COR-L47 (cell line): ENCODE measurements around the gene GLOD4.
"Not testable (repeated sequence)": the region's sequence is repeated elsewhere in the genome, so short reads cannot be mapped to it uniquely, and the experiment has no call there.

Experiments used
- DNase-seq: peaks from one replicate; lab custom pipeline; 2025; lab: John Stamatoyannopoulos, UW

The GLOD4 gene, protein sequence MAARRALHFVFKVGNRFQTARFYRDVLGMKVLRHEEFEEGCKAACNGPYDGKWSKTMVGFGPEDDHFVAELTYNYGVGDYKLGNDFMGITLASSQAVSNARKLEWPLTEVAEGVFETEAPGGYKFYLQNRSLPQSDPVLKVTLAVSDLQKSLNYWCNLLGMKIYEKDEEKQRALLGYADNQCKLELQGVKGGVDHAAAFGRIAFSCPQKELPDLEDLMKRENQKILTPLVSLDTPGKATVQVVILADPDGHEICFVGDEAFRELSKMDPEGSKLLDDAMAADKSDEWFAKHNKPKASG

DNA sequence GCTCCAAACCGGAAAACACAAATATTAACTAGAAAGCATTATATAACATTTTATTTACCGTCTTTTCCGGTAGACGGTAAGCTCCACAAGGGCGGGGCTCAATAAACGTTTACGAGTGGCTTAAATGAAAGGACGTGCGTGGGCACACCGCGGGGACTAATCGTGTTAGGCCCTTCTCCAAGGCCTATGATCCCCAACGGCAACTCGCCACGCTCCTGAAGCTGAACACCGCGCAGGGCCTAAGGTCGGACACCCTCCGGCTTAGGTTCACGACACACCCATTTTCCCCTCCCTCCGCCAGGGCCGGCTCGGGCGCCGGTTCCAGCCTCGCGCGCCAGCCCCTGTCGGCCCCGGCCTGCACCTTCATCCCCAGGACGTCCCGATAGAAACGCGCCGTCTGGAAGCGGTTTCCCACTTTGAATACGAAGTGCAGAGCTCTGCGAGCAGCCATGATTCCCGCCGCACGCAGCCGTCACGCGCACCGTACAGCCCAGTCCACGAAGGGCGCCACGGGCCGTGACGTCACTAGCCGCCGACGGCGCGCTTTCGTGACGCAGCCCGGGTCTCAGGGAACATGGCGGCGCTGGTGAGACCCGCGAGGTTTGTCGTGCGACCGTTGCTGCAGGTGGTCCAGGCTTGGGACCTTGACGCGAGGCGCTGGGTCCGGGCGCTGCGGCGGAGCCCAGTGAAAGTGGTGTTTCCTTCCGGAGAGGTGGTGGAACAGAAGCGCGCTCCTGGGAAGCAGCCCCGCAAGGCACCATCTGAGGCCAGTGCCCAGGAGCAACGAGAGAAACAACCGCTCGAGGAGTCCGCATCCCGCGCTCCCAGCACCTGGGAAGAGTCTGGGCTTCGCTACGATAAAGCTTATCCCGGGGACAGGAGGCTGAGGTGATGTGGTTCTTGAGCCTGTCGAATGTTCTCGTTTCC is at the start of gene GLOD4, which contains the start of gene MRM3:
TSS of gene GLOD4 (minus strand) at position 476 of the 927 bp plus-strand sequence. CDS start at position 451, 25 bp downstream.
TSS of gene MRM3 (plus strand) at position 549 of the 927 bp plus-strand sequence. CDS start at position 575, 26 bp downstream.
- DNase-seq = peak; percentile 37

DNA sequence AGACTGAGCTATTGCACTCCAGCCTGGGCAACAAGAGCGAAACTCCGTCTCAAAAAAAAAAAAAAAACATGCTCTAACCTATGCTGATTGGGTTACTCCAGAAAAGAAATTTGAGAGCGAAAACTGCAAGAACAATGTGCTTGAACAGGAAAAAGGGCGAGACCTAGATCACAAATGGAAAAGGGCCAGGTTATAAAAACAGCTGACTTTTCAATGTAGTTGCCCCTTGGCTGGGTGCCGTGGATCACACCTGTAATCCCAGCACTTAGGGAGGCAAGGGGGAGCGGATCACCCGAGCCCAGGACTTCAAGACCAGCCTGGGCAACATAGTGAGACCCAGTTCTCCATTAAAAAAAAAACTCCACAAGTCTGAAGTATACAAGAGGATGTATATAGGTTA is 48.9 kb upstream of the GLOD4 start:
- no peak for DNase-seq

DNA sequence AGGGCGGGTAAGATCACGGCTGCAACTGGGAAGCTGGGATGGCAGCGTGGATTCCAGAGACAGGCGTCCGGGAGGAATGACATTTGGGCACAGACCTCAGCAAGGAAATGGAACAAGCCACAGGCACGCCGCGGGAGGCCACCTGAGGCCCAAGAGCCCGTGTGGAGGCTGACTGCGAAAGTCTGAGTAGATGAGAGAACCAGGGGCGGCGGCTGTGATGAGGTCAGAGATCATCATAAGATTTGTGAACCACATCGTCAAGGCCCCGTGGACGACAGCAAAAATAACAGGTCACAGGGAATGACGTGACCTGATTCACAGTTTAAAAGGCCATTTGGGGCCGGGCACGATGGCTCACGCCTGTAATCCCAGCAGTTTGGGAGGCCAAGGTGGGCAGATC is 48.3 kb upstream of the GLOD4 start:
- no peak for DNase-seq

DNA sequence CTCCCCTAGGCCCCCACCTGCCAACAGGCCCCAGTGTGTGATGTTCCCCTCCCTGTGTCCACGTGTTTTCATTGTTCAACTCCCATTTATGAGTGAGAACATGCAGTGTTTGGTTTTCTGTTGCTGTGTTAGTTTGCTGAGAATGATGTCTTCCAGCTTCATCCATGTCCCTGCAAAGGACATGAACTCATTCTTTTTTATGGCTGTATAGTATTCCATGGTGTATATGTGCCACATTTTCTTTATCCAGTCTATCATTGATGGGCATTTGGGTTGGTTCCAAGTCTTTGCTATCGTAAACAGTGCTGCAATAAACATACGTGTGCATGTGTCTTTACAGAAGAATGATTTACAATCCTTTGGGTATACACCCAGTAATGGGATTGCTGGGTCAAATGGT is 47.5 kb upstream of the GLOD4 start:
- not testable (repeated sequence) for DNase-seq

DNA sequence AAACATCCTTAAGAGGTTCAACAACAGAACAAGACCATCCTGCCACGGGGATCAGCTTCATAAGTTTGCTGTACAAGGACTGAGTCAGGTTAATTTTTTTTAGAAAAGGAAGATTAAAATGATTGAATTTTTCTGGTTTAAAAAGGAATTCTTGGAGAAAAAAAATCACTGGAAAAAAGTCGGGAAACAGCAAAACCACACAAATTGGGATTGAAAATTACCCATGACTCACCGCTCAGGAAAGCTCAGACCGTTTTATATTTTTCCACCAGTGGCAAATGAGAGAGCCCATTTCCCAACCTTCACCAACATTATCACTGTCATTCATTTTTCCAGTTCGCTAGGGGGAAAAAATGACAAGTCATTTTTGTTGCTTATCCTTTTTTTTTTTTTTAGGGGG is 46.7 kb upstream of the GLOD4 start:
- no peak for DNase-seq

DNA sequence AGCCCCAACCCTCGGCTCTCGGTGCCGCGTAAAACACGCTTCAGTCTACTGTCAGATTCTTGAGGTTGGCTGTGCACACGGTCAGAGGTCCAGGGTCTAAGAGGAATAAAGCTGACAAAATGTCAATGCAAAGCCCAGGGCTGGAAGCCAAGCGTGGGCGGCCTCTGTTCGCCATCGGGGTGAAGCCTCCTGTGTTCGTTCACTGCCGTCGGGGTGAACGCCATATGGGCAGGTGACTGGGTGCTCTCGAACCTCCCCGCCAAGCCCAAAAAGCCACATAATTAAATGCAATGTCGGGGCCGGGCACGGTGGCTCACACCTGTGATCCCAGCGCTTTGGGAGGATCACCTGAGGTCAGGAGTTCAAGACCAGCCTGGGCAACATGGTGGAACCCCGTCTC is 44.7 kb upstream of the GLOD4 start:
- DNase-seq = no peak

DNA sequence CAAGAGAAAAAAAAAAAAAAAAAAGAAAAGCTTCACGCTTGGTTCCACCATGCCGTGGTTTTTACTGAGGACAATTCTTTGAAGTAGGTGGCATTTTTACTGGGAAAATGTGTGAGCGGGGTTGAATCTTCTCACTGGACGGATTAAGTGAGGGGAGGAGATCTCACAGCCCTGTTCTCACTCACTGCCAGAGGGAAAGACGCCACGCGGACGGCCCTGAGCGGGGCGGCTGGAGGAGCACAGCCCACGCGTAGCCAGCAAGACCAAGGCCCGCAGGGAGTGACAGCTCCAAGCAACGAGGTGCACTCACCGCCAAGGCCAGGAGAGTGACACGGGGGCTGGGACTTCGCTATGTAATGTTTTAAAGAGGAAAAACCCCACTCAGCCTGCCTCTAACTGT is 43.1 kb upstream of the GLOD4 start:
- no peak for DNase-seq

DNA sequence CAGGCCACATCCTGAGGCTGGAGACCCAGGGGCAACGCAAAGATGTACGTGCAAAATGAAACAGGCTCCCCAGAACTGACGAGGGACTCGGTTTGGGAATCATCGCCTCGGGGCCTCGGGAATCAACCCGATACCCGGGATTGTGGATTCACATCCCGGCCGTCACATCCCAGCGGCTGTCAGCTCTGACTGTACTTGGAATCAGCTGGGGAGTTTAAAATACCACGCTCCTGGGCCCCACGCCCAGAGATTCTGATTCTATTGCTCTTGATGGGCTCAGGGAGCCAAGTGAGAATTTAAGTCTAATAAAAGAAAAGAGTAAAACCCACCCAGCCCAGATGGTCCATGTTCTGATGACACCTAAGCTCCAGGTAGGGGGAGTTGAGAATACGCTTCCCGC is 42.3 kb upstream of the GLOD4 start:
- no peak for DNase-seq

DNA sequence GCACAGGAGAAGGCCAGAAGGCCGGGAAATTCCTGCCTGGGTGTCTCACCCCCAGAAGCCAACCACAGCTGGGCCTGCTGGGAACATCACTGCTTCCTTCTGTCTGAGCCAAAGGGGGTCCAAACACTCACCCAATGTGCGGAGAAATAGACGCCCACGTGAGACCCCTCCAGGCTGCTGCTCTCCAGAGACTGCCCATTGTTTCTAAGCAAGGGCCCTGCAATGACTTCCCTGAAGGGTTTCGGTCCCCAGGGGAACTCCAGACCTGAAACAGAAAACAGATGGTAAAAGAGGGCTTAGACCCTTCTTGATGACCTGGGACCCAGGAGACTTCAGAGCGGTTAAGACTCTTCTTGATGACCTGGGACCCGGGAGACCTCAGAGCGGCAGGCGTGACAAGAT is 41.4 kb upstream of the GLOD4 start:
- DNase-seq = no peak

DNA sequence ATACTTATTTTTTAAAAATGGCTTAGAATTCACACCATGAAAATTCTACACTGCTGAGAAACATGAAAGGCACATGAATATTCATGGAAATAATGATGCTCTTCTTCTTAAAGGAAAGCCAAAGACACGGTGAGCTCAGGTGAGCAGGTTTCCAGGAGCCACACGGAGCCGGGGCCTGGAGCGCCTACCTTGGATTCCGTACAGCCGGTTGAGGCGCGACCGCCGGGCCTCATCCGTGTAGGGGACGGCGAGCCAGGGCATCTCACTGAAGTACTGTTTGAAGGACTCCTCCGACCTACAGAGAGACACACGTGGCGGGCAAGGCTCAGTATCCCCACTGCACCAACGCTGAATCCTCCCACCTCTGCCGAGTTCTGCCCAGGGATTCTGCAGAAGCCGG is 37.2 kb upstream of the GLOD4 start:
- no peak for DNase-seq

DNA sequence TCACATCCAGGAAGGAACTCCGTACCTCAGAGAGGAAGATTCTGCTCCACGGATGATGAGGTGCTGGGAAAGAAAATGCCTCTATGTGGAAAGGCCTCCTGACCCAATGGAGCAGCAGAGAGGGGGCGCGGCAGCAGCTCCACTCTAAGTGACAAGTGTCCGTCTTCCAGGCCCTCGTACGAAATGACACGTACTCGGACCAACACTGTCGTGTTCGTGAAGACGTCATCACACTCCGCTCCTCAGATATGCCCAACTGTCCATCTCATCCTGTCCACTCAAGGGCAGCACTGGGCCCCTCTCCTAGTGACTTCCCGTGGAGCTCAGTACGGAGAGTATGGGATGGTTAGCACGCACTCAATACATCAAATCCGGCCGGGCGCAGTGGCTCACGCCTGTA is 32.3 kb upstream of the GLOD4 start:
- DNase-seq = no peak

DNA sequence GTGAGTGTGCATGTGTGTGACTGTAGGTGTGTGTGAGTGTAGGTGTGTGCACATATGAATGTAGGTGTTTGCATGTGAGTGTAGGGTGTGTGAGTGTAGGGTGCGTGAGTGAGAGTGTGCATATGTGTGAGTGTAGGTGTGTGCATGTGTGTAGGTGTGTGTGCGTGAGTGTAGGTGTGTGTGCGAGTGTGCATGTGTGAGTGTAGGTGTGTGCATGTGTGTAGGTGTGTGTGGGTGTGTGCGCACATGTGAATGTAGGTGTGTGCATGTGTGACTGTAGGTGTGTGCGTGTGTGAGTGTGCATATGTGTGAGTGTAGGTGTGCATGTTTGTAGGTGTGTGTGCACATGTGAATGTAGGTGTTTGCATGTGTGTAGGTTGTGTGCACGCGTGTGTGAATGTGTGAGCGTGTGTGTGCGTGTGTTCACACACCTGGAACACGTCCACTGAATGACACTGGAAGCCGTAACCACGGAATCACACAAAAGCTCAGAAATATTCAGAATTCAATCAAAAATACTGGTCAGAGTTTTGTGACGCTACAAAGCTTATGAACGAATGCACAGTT is 30.6 kb upstream of the GLOD4 start:
- DNase-seq = no peak

DNA sequence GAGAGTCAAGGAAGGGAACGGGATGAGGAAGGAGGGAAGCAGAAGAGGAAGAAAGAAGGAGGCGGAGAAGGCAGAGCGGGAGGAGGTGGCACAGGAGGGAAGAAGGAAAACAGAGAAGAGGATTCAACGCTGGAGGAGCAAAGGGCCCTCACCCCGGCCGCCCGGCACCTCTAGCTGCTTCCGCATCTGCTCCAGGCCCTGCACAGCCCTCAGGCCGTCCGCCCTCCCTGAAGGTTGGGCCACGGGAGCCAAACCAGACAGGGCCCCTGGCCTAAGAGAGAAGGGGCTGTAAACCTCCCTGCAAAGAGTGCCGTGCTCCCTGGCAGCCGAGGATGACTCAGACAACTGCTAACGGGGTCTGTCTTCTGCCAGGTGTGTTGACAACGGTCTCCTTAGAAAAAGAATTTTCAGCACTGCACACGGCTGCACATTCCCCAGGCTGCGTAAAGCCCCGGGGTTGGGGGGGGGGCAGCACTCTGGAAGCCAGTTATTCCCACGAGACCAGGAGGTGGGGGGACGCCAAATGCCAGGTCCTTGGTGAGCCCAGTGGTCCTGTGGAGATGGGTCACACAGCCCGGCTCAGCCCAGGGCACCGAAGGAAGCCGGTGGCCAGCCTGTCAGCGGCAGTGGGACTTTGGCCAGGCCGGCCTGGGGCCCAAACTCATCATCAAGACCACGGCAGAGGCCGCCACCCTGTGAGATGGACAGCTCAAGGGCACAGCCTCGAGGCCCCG is 29.1 kb upstream of the GLOD4 start:
- DNase-seq = no peak

DNA sequence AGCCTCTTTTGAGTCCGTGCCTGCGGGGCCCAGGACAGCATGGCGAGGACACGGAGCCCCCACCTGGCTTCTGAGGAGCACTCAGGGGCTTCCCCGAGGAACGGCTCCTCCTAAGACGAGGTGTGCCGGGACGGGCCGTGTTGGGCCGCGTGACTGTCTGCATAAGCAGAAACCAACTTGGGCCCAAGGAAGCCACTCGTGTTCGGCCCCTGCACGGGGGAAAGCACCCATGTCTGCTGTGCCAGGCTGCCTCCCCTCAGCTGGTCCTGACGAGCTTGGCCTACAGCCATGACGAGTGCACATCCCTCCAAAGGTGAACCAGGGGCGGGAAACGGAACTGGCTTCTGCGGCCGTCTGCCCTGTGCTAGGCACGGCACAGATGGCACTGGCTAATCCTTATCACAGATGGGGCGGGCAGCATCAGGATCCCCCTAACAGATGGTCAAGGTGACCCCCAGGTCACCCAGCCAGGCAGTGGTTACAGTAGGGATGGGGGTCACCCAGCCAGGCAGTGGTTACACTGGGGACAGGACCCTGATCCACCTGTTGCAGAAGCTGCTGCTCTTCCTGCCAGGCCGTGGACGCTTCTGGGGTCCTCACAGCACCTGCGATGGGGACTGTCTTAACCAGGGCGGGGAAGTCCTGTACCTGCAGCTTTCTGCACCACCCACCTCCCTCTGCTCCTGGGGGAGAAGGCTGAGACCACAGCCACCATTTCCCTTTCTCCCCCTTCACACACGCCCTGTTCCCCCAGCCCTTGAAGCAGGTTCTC is 25.6 kb upstream of the GLOD4 start:
- DNase-seq = no peak

DNA sequence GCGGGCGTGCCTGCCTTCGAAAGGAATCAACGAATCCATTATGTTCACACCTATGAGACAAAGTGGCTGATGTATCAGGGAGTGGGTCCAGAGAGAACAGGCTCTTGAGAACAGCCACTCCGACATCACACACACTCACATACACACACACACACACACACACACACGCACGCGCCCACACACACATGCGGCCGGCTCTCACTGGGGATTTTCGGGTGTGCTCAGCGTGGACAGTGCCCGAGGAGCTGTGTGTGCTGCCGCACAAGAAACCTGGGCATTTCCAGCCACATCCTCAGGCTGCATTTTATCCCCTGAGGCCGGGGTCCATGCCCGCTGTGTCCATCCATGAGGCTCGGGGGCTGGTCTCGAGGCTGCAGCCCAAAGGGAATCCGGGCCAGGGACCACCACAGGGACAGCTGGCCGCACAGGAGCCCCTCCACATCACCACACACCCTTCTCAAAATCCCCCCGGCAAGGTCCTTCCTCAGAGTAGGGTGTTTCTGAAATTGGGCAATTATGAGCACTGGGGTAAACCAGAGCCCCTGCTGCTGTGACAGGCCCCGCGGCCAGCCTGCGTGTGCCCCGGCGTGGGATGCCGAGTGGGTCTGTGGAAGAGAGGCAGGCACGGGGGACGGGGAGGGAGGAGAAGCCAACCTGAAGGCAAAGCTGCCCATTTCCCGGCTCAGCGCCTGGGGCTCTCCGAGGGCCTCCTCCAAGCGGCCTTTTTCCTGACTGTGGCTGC is 24.9 kb upstream of the GLOD4 start:
- no peak for DNase-seq

DNA sequence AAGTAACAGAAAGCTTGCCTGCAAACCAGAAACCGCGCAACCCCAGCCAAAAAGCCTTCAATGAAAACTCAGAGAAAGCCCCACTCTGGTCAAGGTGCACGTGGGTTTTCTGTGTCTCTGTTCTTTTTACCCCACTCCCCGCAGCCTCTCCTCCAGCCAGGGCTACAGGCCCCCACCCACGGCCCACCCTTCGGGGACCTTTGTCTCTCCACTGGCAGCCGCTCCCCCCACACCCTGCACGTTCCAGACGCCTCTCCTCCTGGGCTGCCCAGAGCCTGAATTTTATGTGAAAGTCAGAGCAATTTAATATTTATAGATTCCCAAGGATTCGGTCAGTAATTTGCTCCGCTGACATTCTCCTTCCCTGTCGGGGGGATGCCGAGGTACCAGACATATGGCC is 24.3 kb upstream of the GLOD4 start:
- no peak for DNase-seq

DNA sequence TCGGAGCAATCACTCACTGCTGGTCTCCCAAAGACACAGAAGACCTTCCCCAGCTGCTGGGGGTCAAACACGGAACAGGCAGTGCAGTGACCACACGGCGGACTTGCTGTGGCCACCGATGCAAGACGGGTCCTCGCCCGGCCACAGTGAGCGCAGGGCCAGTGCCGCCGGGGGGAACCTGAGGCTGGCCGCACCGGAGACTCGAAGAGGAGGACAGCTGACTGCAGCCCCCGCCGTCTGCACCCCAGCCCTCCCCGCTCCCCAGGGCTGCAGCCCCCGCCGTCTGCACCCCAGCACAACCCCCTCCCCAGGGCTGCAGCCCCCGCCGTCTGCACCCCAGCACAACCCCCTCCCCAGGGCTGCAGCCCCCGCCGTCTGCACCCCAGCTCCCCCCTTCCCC is 23.8 kb upstream of the GLOD4 start:
- not testable (repeated sequence) for DNase-seq

DNA sequence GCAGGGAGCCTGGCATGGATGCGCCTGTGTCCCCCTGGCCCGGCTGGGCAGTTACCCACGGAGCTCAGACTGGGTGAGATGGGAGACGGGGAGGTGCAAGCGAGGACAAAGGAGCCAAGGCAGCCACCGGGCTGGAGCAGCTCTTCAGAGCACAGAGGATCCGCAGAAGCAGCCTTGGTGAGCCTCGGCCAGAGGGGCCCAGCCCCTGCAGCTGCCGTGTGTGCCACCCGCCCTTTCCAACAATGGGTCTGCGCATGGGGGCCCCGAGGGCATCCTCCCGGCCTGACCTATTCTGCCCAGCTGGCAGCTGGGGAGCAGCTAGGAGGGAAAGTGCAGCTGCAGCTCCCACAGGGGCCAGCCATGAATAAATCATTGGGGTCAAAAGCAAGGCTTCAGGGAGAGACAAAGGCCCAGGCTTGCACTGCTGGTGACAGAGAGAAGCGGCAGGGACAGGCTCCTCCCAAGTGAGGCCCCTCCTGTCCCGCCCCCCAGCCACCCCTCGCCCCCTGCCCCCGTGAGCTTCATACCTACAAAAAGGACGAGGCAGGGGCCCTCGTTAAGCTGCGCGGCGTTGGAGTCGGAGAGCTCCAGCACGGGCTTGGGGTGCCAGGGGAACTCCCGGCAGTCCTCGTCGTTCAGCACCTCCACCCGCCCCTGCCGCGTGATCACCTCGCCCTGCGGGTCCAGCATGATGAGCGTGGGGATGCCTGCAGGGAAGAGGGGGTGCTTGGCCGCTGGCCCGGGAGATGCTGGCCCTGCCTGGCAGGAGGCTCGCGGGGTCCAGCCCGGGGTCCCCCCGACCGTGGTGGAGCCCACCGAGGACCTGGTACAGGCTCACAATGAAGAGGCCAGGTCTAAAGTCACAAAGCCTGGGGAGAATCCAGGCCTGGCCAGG is 22.7 kb upstream of the GLOD4 start:
- DNase-seq = no peak
